Central memory CD8-positive, alpha-beta T cell (primary cell): ENCODE measurements around the gene CYB5A.

ENCODE experiments used
- ATAC-seq: fragments of 150-1000 bp; cut with Tn5 transposase; replicated peaks from 2 replicates; pipeline ENCODE4 v1.10.0; 2022; ENCODE audit warnings: mild to moderate bottlenecking, moderate FRiP score, moderate number of reproducible peaks; ENCODE audit not compliant: poor library complexity, severe bottlenecking; ENCODE audit errors: extremely low read depth
- DNase-seq, 2 donors: peaks; one replicate each; pipeline ENCODE4 v3.0.0; 2021; ENCODE audit warnings: low spot score in 2 of 2
- H3K27ac Mint-ChIP-seq: one replicate; pipeline ENCODE4 v1.8.0; 2022; ENCODE audit warnings: low read depth, mild to moderate bottlenecking, moderate library complexity, mixed read lengths
- H3K27me3 Mint-ChIP-seq: one replicate; pipeline ENCODE4 v1.8.0; 2022; ENCODE audit warnings: mixed read lengths
- H3K36me3 Mint-ChIP-seq: one replicate; pipeline ENCODE4 v1.8.0; 2022; ENCODE audit warnings: mild to moderate bottlenecking, moderate library complexity, mixed read lengths; ENCODE audit not compliant: insufficient read depth
- H3K4me1 Mint-ChIP-seq: one replicate; pipeline ENCODE4 v1.8.0; 2022; ENCODE audit warnings: mixed read lengths
- H3K4me3 Mint-ChIP-seq: one replicate; pipeline ENCODE4 v1.8.0; 2022; ENCODE audit warnings: mild to moderate bottlenecking, moderate library complexity, mixed read lengths
- H3K9me3 Mint-ChIP-seq: one replicate; pipeline ENCODE4 v1.8.0; 2022; ENCODE audit warnings: mixed read lengths

Gene CYB5A

DNA sequence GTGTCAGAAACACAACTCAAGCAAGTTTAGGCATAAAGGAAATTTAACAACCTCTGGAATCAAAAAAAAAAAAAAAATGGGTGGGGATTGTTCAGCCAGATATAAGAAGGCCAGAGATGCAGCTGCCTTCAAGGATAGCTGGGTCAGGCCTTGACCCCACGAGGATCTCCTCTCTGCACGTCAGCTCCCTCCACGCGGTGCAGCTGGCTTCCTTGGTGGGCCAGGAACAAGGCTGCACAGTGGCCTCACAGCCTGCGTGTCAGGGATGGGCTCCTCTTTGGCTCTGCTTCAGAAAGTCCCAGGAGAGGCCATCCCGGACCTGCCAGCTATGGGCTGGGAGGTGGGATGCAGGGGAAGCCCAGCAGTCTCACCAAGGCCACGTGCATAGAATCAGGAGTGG, 88.0 kb downstream of the CYB5A start:
- Mint-ChIP-seq H3K27me3 (peaks cover 10% of the 10 kb centered on the region), H3K4me1 (no peaks in the 10 kb centered on the region), H3K36me3 (no peaks in the 10 kb centered on the region), H3K9me3 (no peaks in the 10 kb centered on the region), H3K4me3 (no peak overlapping the region), H3K27ac (no peak overlapping the region)
- DNase-seq (no peak), ATAC-seq (no peak)
